PC-9 (cell line): ENCODE results near the gene LMOD2. TPM values are rescaled to one million over a fixed set of nuclear protein-coding genes. Genes with fewer than 3 reads are reported as not detected.

Experiments used
- BruUV-seq: library from RNA; stranded (reverse); fragments of 400-500 nt; replicated peaks from 2 replicates; lab custom pipeline; 2021; lab: Mats Ljungman, UMichigan
- CTCF ChIA-PET: fragments of 300-600 bp; sonication (Branson Sonifier 250); formaldehyde crosslinking; loops from one replicate; lab custom pipeline; 2022; ENCODE audit warnings: antibody characterized with exemption; lab: Charles Lee
- POLR2A ChIA-PET: fragments of 300-600 bp; sonication (Branson Sonifier 250); formaldehyde crosslinking; loops from one replicate; lab custom pipeline; 2022; ENCODE audit warnings: antibody characterized with exemption; ENCODE audit not compliant: unreplicated experiment; lab: Charles Lee
- DNase-seq, 2 experiments: peaks; one replicate each; pipeline versions ENCODE4 v3.0.0 to v3.0.0-alpha.2; 2015 to 2022; ENCODE audit warnings: mixed read lengths in 1 of 2
- H2AFZ ChIP-seq: fragments of 200-600 bp; sonication (generic); 2 replicates; pipeline ENCODE4 v1.8.1; 2017; ENCODE audit warnings: antibody characterized with exemption
- H3F3A ChIP-seq: fragments of 200-600 bp; sonication (generic); 2 replicates; pipeline ENCODE4 v1.8.1; 2017; ENCODE audit warnings: antibody characterized with exemption, mild to moderate bottlenecking, low read depth; ENCODE audit not compliant: insufficient read depth
- H3K27ac ChIP-seq: fragments of 200-600 bp; sonication (generic); 2 replicates; pipeline ENCODE4 v1.6.1; 2016; ENCODE audit warnings: mixed run types
- H3K27me3 ChIP-seq: fragments of 200-600 bp; sonication (generic); 2 replicates; pipeline ENCODE4 v1.6.1; 2016; ENCODE audit warnings: low read depth, mixed run types; ENCODE audit not compliant: insufficient read depth
- H3K36me3 ChIP-seq: fragments of 200-600 bp; sonication (generic); 2 replicates; pipeline ENCODE4 v1.6.1; 2016; ENCODE audit warnings: low read depth, mixed run types
- H3K4me1 ChIP-seq: fragments of 200-600 bp; sonication (generic); replicated peaks from 2 replicates; pipeline ENCODE4 v1.6.1; 2016; ENCODE audit warnings: mixed run types; ENCODE audit not compliant: insufficient read depth
- H3K4me2 ChIP-seq: fragments of 200-600 bp; sonication (generic); 2 replicates; pipeline ENCODE4 v1.6.1; 2017; ENCODE audit warnings: mixed run types
- H3K4me3 ChIP-seq: fragments of 200-600 bp; sonication (generic); 2 replicates; pipeline ENCODE4 v1.6.1; 2016; ENCODE audit warnings: mixed run types
- H3K79me2 ChIP-seq: fragments of 200-600 bp; sonication (generic); 2 replicates; pipeline ENCODE4 v1.6.1; 2017; ENCODE audit warnings: low read depth, mixed run types
- H3K9me2 ChIP-seq: fragments of 200-600 bp; sonication (generic); 2 replicates; pipeline ENCODE4 v1.8.1; 2017; ENCODE audit warnings: mild to moderate bottlenecking; ENCODE audit not compliant: insufficient read depth
- H3K9me3 ChIP-seq: fragments of 200-600 bp; sonication (generic); 2 replicates; pipeline ENCODE4 v1.8.1; 2016; ENCODE audit warnings: low read depth; ENCODE audit not compliant: insufficient read depth
- H4K20me1 ChIP-seq: fragments of 200-600 bp; sonication (generic); 2 replicates; pipeline ENCODE4 v1.8.1; 2017; ENCODE audit not compliant: insufficient read depth
- EZH2 ChIP-seq: fragments of 200-600 bp; sonication (generic); IDR thresholded peaks from 2 replicates; pipeline ENCODE4 v1.8.0; 2017; ENCODE audit warnings: antibody characterized with exemption, low read depth
- intact Hi-C: fragments of 100-400 bp; cut with micrococcal nuclease; formaldehyde crosslinking; loops from one replicate; pipeline ENCODE4 v1.10.0; 2022; ENCODE audit not compliant: unreplicated experiment
- total RNA-seq: library from RNA; stranded (reverse); gene quantifications from 2 replicates; pipeline ENCODE4 v1.2.3, GENCODE V29; 2021
- TF ChIP-seq, protein P1 (sequence below): fragments of 200-600 bp; sonication (generic); conservative IDR thresholded peaks from 2 replicates; pipeline ENCODE4 v1.6.1; 2017; ENCODE audit warnings: mixed run types, antibody characterized with exemption, mild to moderate bottlenecking, moderate library complexity

LMOD2 gene
- total RNA-seq, 1 experiment from 2014 or later, result not detected

DNA sequence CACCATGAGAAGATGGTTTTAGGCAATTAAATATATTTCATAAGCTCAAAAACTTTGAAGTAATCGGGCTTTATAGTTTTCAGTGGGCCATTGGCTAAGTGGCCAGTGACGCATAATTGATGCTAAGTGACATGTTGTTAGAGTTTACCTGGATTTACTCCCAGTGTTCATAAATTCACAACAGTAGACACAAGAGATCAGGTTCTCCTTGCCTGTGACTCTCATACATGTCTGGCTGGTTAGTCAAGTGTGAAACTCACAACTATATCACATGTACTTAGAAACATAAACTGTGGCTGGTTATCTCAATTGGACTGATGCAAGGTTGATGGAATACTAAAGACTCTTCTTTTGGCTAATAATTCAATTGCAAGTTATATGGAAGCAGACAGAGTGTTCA is 27.8 kb upstream of the LMOD2 start:
- Histone ChIP-seq H3F3A (no peaks in the 10 kb centered on the region), H3K4me1 (peaks cover 4% of the 10 kb centered on the region; the same call in 1 of the 2 replicates), H3K36me3 (no peaks in the 10 kb centered on the region), H3K4me2 (no peak overlapping the region), H3K27ac (no peak overlapping the region), H3K27me3 (no peaks in the 10 kb centered on the region), H3K9me2 (no peaks in the 10 kb centered on the region), H4K20me1 (no peaks in the 10 kb centered on the region), H3K9me3 (no peaks in the 10 kb centered on the region), H2AFZ (no peak overlapping the region), H3K79me2 (no peaks in the 10 kb centered on the region), H3K4me3 (no peak overlapping the region)
- ChIA-PET POLR2A (no interaction called here), CTCF (no interaction called here)
- no peak for TF ChIP-seq EZH2
- TF ChIP-seq, protein P1, sequence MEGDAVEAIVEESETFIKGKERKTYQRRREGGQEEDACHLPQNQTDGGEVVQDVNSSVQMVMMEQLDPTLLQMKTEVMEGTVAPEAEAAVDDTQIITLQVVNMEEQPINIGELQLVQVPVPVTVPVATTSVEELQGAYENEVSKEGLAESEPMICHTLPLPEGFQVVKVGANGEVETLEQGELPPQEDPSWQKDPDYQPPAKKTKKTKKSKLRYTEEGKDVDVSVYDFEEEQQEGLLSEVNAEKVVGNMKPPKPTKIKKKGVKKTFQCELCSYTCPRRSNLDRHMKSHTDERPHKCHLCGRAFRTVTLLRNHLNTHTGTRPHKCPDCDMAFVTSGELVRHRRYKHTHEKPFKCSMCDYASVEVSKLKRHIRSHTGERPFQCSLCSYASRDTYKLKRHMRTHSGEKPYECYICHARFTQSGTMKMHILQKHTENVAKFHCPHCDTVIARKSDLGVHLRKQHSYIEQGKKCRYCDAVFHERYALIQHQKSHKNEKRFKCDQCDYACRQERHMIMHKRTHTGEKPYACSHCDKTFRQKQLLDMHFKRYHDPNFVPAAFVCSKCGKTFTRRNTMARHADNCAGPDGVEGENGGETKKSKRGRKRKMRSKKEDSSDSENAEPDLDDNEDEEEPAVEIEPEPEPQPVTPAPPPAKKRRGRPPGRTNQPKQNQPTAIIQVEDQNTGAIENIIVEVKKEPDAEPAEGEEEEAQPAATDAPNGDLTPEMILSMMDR, result no peak
- intact Hi-C loops, result no loop called here
- no peak for DNase-seq
- no TSS peak for BruUV-seq

GRCh38 chr7:123628829-123629228 is 26.8 kb upstream of the LMOD2 start:
- BruUV-seq, result no TSS peak
- intact Hi-C loops, result no loop called here
- Histone ChIP-seq H3F3A (no peaks in the 10 kb centered on the region), H3K36me3 (no peaks in the 10 kb centered on the region), H2AFZ (no peak overlapping the region), H3K9me2 (no peaks in the 10 kb centered on the region), H4K20me1 (no peaks in the 10 kb centered on the region), H3K9me3 (no peaks in the 10 kb centered on the region), H3K27me3 (no peaks in the 10 kb centered on the region), H3K4me1 (peaks cover 12% of the 10 kb centered on the region), H3K27ac (no peak overlapping the region), H3K4me2 (no peak overlapping the region), H3K4me3 (no peak overlapping the region), H3K79me2 (no peaks in the 10 kb centered on the region)
- TF ChIP-seq EZH2, result no peak
- TF ChIP-seq, protein P1, result no peak
- POLR2A ChIA-PET, result no interaction called here
- CTCF ChIA-PET, result no interaction called here
- DNase-seq, result no peak

- no TSS peak for BruUV-seq
- Histone ChIP-seq H2AFZ (no peak overlapping the region), H3K36me3 (no peaks in the 10 kb centered on the region), H3K4me2 (no peak overlapping the region), H3K27me3 (no peaks in the 10 kb centered on the region), H3K27ac (no peak overlapping the region), H3K4me3 (no peak overlapping the region), H3F3A (no peaks in the 10 kb centered on the region), H3K9me2 (no peaks in the 10 kb centered on the region), H4K20me1 (no peaks in the 10 kb centered on the region), H3K4me1 (peaks cover 15% of the 10 kb centered on the region), H3K9me3 (no peaks in the 10 kb centered on the region), H3K79me2 (no peaks in the 10 kb centered on the region)
- ChIA-PET POLR2A (no interaction called here), CTCF (no interaction called here)
- intact Hi-C loops, result no loop called here
- DNase-seq, result no peak
- TF ChIP-seq, protein P1, result no peak
- TF ChIP-seq EZH2, result no peak
Observed at GRCh38 chr7:123629281-123629680, 26.4 kb upstream of the LMOD2 start.
